Loucy (cell line): Measurements from ENCODE around the gene QPCTL.
A peak's percentile ranks its signal among the peaks of the same experiment; 100 is the strongest.

Experiments
- H2AFZ ChIP-seq: fragments of 200-600 bp; sonication (generic); 2 replicates; pipeline ENCODE4 v1.6.0; 2016; ENCODE audit warnings: antibody characterized with exemption, mild to moderate bottlenecking, low read length, moderate library complexity
- H3F3A ChIP-seq: fragments of 200-600 bp; 2 replicates; pipeline ENCODE4 v1.6.0; 2016; ENCODE audit warnings: antibody characterized with exemption, low read depth, mild to moderate bottlenecking
- H3K27me3 ChIP-seq: fragments of 200-600 bp; sonication (generic); 2 replicates; pipeline ENCODE4 v1.6.1; 2014; ENCODE audit warnings: low read length, mild to moderate bottlenecking; ENCODE audit not compliant: insufficient read depth, poor library complexity, severe bottlenecking
- H3K36me3 ChIP-seq: fragments of 200-600 bp; sonication (generic); 2 replicates; pipeline ENCODE4 v1.6.1; 2016; ENCODE audit warnings: low read length; ENCODE audit not compliant: insufficient read depth
- H3K4me1 ChIP-seq: fragments of 200-600 bp; sonication (generic); 2 replicates; pipeline ENCODE4 v1.5.1; 2014; ENCODE audit warnings: low read length, mild to moderate bottlenecking; ENCODE audit not compliant: insufficient read depth, poor library complexity, severe bottlenecking
- H3K4me2 ChIP-seq: fragments of 200-600 bp; sonication (generic); 2 replicates; pipeline ENCODE4 v1.6.0; 2014; ENCODE audit warnings: antibody characterized with exemption, low read length, low read depth, mild to moderate bottlenecking; ENCODE audit not compliant: poor library complexity, severe bottlenecking
- H3K4me3 ChIP-seq: fragments of 200-600 bp; sonication (generic); 2 replicates; pipeline ENCODE4 v1.5.1; 2014; ENCODE audit warnings: low read length, mild to moderate bottlenecking, mixed read lengths; ENCODE audit not compliant: poor library complexity, severe bottlenecking
- H3K79me2 ChIP-seq: fragments of 200-600 bp; sonication (generic); 2 replicates; pipeline ENCODE4 v1.6.1; 2014; ENCODE audit warnings: low read length; ENCODE audit not compliant: insufficient read depth
- H3K9ac ChIP-seq: fragments of 200-600 bp; sonication (generic); 2 replicates; pipeline ENCODE4 v1.6.0; 2014; ENCODE audit warnings: mild to moderate bottlenecking, low read depth, low read length, moderate library complexity; ENCODE audit not compliant: poor library complexity, severe bottlenecking
- H3K9me2 ChIP-seq: fragments of 200-600 bp; sonication (generic); replicated peaks from 2 replicates; pipeline ENCODE4 v1.6.1; 2016; ENCODE audit warnings: low read depth, low read length, mixed read lengths
- H3K9me3 ChIP-seq: fragments of 200-600 bp; sonication (generic); 2 replicates; pipeline ENCODE4 v1.6.1; 2014; ENCODE audit warnings: mild to moderate bottlenecking, antibody characterized with exemption, low read length, low read depth; ENCODE audit not compliant: insufficient read depth
- H4K20me1 ChIP-seq: fragments of 200-600 bp; sonication (generic); 2 replicates; pipeline ENCODE4 v1.6.0; 2014; ENCODE audit warnings: antibody characterized with exemption, low read length, mild to moderate bottlenecking; ENCODE audit not compliant: insufficient read depth, poor library complexity, severe bottlenecking
- CTCF ChIP-seq: fragments of 200-600 bp; sonication (generic); conservative IDR thresholded peaks from 2 replicates; pipeline ENCODE4 v1.5.1; 2014; ENCODE audit warnings: mild to moderate bottlenecking, antibody characterized with exemption, low read length
- EZH2phosphoT487 ChIP-seq: fragments of 200-600 bp; IDR thresholded peaks from 2 replicates; pipeline ENCODE4 v1.6.1; 2018; ENCODE audit warnings: antibody characterized with exemption, mild to moderate bottlenecking, moderate library complexity, borderline replicate concordance

The QPCTL gene

GRCh38 chr19:45645068-45645630, 47.3 kb upstream of the QPCTL start:
- H3K4me3 ChIP-seq: peak overlapping the region; percentile 73
- H3K9ac ChIP-seq: no peak overlapping the region
- peak overlapping the region; percentile 84 for H3K4me2 ChIP-seq
- peaks cover 21% of the 10 kb centered on the region for H3K4me1 ChIP-seq
- TF ChIP-seq EZH2phosphoT487 (no peak), CTCF (no peak)
- H3F3A ChIP-seq: peaks cover 5% of the 10 kb centered on the region; the same call in 1 of the 2 replicates
- H3K9me3 ChIP-seq: no peaks in the 10 kb centered on the region
- peak overlapping the region; percentile 97; the same call in 1 of the 2 replicates for H2AFZ ChIP-seq
- H3K36me3 ChIP-seq: no peaks in the 10 kb centered on the region
- H3K27me3 ChIP-seq: no peaks in the 10 kb centered on the region
- H3K79me2 ChIP-seq: no peaks in the 10 kb centered on the region
- no peaks in the 10 kb centered on the region for H3K9me2 ChIP-seq
- no peaks in the 10 kb centered on the region for H4K20me1 ChIP-seq

DNA sequence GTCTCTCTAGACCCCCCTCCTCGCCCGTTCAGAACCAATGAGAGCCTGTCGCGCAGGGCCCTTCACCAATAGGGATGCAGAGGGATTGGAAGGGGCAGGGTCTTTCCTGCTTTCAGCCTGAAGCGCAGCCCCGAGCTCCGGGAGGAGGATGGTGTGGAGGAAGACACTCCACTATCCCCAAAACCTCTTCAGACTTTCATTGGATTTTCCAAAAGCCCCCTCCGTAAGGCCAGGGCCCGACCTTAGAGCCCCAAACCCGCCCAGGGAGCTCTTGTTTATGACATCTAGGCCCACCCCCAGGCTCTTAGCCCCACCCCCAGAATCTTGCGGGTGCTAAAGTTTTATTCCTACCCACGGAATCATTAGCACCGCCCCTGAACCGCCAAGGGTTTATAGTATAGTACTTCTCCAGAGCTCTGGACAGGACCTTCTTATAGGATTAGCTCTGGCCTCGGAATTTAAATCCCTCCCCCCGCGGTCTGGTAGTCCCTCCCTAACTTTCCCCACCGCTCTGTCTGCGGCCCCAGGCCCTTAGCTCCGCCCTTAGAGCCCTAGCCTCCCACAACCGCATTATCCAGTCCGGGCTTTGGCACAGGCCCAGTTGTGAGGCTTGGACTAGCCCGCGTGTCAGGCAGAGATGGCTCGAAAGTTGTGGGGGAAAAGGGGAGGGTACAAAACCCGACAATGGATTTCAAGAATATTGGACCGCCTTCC, 46.7 kb upstream of the QPCTL start:
- H3K4me2 ChIP-seq: peak overlapping the region; percentile 84
- no peaks in the 10 kb centered on the region for H4K20me1 ChIP-seq
- no peak for TF ChIP-seq EZH2phosphoT487
- TF ChIP-seq CTCF: no peak
- no peaks in the 10 kb centered on the region for H3K9me3 ChIP-seq
- H3K9me2 ChIP-seq: no peaks in the 10 kb centered on the region
- H3K4me1 ChIP-seq: peaks cover 15% of the 10 kb centered on the region
- peaks cover 5% of the 10 kb centered on the region; the same call in 1 of the 2 replicates for H3F3A ChIP-seq
- H2AFZ ChIP-seq: peak overlapping the region; percentile 97
- no peaks in the 10 kb centered on the region for H3K79me2 ChIP-seq
- H3K9ac ChIP-seq: peak overlapping the region; percentile 61
- no peaks in the 10 kb centered on the region for H3K36me3 ChIP-seq
- H3K4me3 ChIP-seq: peak overlapping the region; percentile 73
- no peaks in the 10 kb centered on the region for H3K27me3 ChIP-seq

- Histone ChIP-seq H3K9ac (peak overlapping the region; percentile 61), H3K9me2 (no peaks in the 10 kb centered on the region)
- TF ChIP-seq CTCF (no peak), EZH2phosphoT487 (no peak)
Measured at GRCh38 chr19:45646345-45646698, 46.1 kb upstream of the QPCTL start.

More at GRCh38 chr19:45646345-45646698, 46.1 kb upstream of the QPCTL start:
- Histone ChIP-seq H3K9me3 (no peaks in the 10 kb centered on the region), H2AFZ (peak overlapping the region; percentile 97), H3K79me2 (no peaks in the 10 kb centered on the region), H3K4me2 (peak overlapping the region; percentile 84), H3K27me3 (no peaks in the 10 kb centered on the region), H4K20me1 (no peaks in the 10 kb centered on the region), H3K4me3 (peak overlapping the region; percentile 73), H3K4me1 (peaks cover 12% of the 10 kb centered on the region), H3F3A (peaks cover 3% of the 10 kb centered on the region; the same call in 1 of the 2 replicates), H3K36me3 (no peaks in the 10 kb centered on the region)
